ENCODE results near the gene KPNA4.
A peak's percentile ranks its signal among the peaks of the same experiment; 100 is the strongest.

The KPNA4 gene

DNA sequence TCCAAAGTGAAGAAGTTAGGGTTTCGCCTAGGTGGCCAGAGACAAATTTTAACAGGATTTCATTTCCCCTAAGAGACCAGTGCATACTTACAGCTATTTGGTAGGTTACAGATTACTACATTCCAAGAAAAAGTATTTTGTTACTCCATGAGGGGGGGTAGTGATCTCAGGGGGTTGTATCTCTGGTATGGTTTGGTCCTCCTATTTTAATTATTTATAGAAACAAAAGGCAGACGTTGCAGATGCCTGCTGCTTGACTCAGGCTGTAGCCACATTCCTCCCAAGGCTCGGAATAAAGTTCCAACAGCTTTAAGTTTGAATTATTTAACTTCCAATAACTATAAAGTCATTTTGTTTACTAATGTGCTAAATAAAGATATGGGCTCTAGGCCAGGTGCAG is 114.5 kb downstream of the KPNA4 start:
- DNase-seq (ENCODE audit: low read depth): no peak

GRCh38 chr3:160449636-160450598 is 115.5 kb downstream of the KPNA4 start, which contains the start of gene TRIM59:
Gene TRIM59, minus strand, starts transcription at chr3:160449786. Its CDS starts 10,603 bp downstream, at chr3:160439183.
- peak; percentile 46 for DNase-seq (ENCODE audit: low read depth)

GRCh38 chr3:160448845-160449635 is 116.3 kb downstream of the KPNA4 start:
- no peak for DNase-seq (ENCODE audit: low read depth)

- no peak for DNase-seq (ENCODE audit: low read depth)
Observed at GRCh38 chr3:160447544-160447943, 117.8 kb downstream of the KPNA4 start.

GRCh38 chr3:160446522-160447056 is 118.8 kb downstream of the KPNA4 start:
- DNase-seq (ENCODE audit: low read depth): no peak

- no peak for DNase-seq (ENCODE audit: low read depth)
Observed at GRCh38 chr3:160445854-160446253, 119.5 kb downstream of the KPNA4 start.
